Astrocyte (in vitro differentiated cells and primary cell): ENCODE results near the gene PTPN3. TPM values are rescaled to one million over a fixed set of nuclear protein-coding genes. Genes with fewer than 3 reads are reported as not detected.

Source experiments
- DNase-seq: peaks from one replicate; pipeline ENCODE4 v3.0.0-alpha.2; 2010; ENCODE audit warnings: low read depth
- FAIRE-seq: peaks from 2 replicates; lab custom pipeline; 2011; peaks lifted over from hg19 to GRCh38; lab: Jason Lieb, UNC
- H2AFZ ChIP-seq: 2 replicates; pipeline ENCODE4 v1.6.0; 2012; ENCODE audit warnings: low read depth, low read length, inconsistent platforms
- H3K27ac ChIP-seq: 2 replicates; pipeline ENCODE4 v1.5.1; 2011; ENCODE audit warnings: low read depth, low read length, inconsistent platforms
- H3K27me3 ChIP-seq: 2 replicates; pipeline ENCODE4 v1.6.0; 2011; ENCODE audit warnings: low read length, inconsistent platforms; ENCODE audit not compliant: insufficient read depth
- H3K36me3 ChIP-seq: 2 replicates; pipeline ENCODE4 v1.5.1; 2011; ENCODE audit warnings: low read length, inconsistent platforms; ENCODE audit not compliant: insufficient read depth
- H3K4me1 ChIP-seq: 2 replicates; pipeline ENCODE4 v1.5.1; 2011; ENCODE audit warnings: low read length, inconsistent platforms; ENCODE audit not compliant: insufficient read depth
- H3K4me2 ChIP-seq: 2 replicates; pipeline ENCODE4 v1.6.0; 2012; ENCODE audit warnings: low read length, inconsistent platforms
- H3K4me3 ChIP-seq: 2 replicates; pipeline ENCODE4 v1.5.1; 2011; ENCODE audit warnings: low read depth, mild to moderate bottlenecking, low read length, inconsistent platforms; ENCODE audit not compliant: insufficient read depth
- H3K79me2 ChIP-seq: 2 replicates; pipeline ENCODE4 v1.6.0; 2012; ENCODE audit warnings: mild to moderate bottlenecking, low read length, inconsistent platforms; ENCODE audit not compliant: insufficient read depth
- H3K9ac ChIP-seq: 2 replicates; pipeline ENCODE4 v1.6.0; 2012; ENCODE audit warnings: mild to moderate bottlenecking, low read length, inconsistent platforms
- H3K9me3 ChIP-seq: 2 replicates; pipeline ENCODE4 v1.5.1; 2012; ENCODE audit warnings: low read depth, mild to moderate bottlenecking, low read length, inconsistent platforms; ENCODE audit not compliant: insufficient read depth
- H4K20me1 ChIP-seq: 2 replicates; pipeline ENCODE4 v1.6.0; 2012; ENCODE audit warnings: low read length, inconsistent platforms; ENCODE audit not compliant: insufficient read depth
- H3K27ac Mint-ChIP-seq: one replicate; pipeline ENCODE4 v1.8.0; 2021; ENCODE audit warnings: mild to moderate bottlenecking, mixed read lengths; ENCODE audit not compliant: unreplicated experiment
- H3K27me3 Mint-ChIP-seq: one replicate; pipeline ENCODE4 v1.8.0; 2021; ENCODE audit warnings: low read depth, mixed read lengths; ENCODE audit not compliant: unreplicated experiment
- H3K36me3 Mint-ChIP-seq: one replicate; pipeline ENCODE4 v1.8.0; 2021; ENCODE audit warnings: low read depth, mixed read lengths; ENCODE audit not compliant: unreplicated experiment
- H3K4me1 Mint-ChIP-seq: one replicate; pipeline ENCODE4 v1.8.0; 2021; ENCODE audit warnings: low read depth, mixed read lengths; ENCODE audit not compliant: unreplicated experiment
- H3K4me3 Mint-ChIP-seq: one replicate; pipeline ENCODE4 v1.8.0; 2021; ENCODE audit warnings: mild to moderate bottlenecking, moderate library complexity, mixed read lengths; ENCODE audit not compliant: unreplicated experiment
- H3K9me3 Mint-ChIP-seq: one replicate; pipeline ENCODE4 v1.8.0; 2021; ENCODE audit warnings: mild to moderate bottlenecking, mixed read lengths; ENCODE audit not compliant: unreplicated experiment
- EZH2 ChIP-seq: IDR thresholded peaks from 2 replicates; pipeline ENCODE4 v1.6.1; 2012; ENCODE audit warnings: mild to moderate bottlenecking, low read length, inconsistent platforms; ENCODE audit not compliant: insufficient read depth
- total RNA-seq: library from RNA; stranded (reverse); gene quantifications from 2 replicates; pipeline ENCODE4 v1.2.1, GENCODE V29; 2021
- TF ChIP-seq, protein P1 (sequence below): IDR thresholded peaks from 2 replicates; pipeline ENCODE4 v1.5.1; 2011; ENCODE audit warnings: low read depth, mild to moderate bottlenecking, inconsistent platforms, low read length, moderate library complexity; ENCODE audit not compliant: insufficient read depth

The PTPN3 gene
- total RNA-seq, 1 donor from 2014 or later, result 1.1 TPM

DNA sequence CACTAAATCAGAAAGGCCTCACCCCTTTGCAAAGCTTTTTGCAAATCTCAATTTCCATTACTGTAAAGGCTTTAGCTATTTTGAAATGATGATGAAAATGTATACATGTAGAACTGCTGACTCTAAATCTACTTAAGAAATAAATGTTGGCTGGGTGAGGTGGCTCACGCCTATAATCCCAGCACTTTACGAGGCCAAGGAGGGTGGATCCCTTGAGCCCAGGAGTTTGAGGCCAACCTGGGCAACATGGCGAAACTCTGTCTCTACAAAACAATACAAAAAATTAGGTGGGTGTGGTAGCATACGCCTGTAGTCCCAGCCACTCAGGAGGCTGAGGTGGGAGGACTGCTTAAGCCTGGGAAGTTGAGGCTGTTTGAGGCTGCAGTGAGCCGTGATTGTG is 64.6 kb downstream of the PTPN3 start:
- peaks cover 4% of the 10 kb centered on the region for H3K27me3 Mint-ChIP-seq
- Histone ChIP-seq H3K79me2 (no peaks in the 10 kb centered on the region), H3K36me3 (no peaks in the 10 kb centered on the region), H3K27me3 (no peaks in the 10 kb centered on the region), H2AFZ (no peak overlapping the region), H3K9me3 (no peaks in the 10 kb centered on the region), H3K4me3 (no peak overlapping the region), H4K20me1 (no peaks in the 10 kb centered on the region), H3K4me2 (no peak overlapping the region), H3K27ac (no peak overlapping the region), H3K9ac (no peak overlapping the region), H3K4me1 (no peaks in the 10 kb centered on the region)
- H3K36me3 Mint-ChIP-seq, result no peaks in the 10 kb centered on the region
- H3K4me1 Mint-ChIP-seq, result no peaks in the 10 kb centered on the region
- no peak overlapping the region for H3K4me3 Mint-ChIP-seq
- FAIRE-seq (no peak), DNase-seq (no peak)
- no peak overlapping the region for H3K27ac Mint-ChIP-seq
- no peaks in the 10 kb centered on the region for H3K9me3 Mint-ChIP-seq
- no peak for TF ChIP-seq EZH2
- TF ChIP-seq, protein P1, sequence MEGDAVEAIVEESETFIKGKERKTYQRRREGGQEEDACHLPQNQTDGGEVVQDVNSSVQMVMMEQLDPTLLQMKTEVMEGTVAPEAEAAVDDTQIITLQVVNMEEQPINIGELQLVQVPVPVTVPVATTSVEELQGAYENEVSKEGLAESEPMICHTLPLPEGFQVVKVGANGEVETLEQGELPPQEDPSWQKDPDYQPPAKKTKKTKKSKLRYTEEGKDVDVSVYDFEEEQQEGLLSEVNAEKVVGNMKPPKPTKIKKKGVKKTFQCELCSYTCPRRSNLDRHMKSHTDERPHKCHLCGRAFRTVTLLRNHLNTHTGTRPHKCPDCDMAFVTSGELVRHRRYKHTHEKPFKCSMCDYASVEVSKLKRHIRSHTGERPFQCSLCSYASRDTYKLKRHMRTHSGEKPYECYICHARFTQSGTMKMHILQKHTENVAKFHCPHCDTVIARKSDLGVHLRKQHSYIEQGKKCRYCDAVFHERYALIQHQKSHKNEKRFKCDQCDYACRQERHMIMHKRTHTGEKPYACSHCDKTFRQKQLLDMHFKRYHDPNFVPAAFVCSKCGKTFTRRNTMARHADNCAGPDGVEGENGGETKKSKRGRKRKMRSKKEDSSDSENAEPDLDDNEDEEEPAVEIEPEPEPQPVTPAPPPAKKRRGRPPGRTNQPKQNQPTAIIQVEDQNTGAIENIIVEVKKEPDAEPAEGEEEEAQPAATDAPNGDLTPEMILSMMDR, result no peak

DNA sequence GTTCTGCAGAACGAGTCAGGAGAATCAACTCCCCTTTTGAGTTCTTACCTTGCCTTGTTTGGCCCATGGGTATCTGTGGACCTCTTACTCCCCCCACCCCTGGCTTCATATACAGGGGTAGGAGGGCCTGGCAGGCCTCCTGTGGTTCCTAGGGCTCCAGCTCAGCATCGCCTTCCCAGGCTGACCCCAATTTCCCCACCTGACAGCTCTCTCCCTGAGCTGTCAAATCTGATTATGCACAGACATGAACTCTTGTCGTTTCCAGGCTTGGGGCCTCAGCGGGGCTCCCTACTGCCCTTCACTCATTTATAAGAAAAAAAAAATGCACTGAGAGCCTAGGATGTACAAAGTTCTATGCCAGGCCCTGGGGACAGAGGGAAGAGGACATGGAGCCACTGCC is 67.9 kb downstream of the PTPN3 start:
- Histone ChIP-seq H3K4me1 (no peaks in the 10 kb centered on the region), H4K20me1 (no peaks in the 10 kb centered on the region), H3K27ac (no peak overlapping the region), H3K27me3 (no peaks in the 10 kb centered on the region), H3K9me3 (no peaks in the 10 kb centered on the region), H3K9ac (no peak overlapping the region), H3K36me3 (no peaks in the 10 kb centered on the region), H3K79me2 (no peaks in the 10 kb centered on the region), H3K4me2 (no peak overlapping the region), H2AFZ (no peak overlapping the region), H3K4me3 (no peak overlapping the region)
- TF ChIP-seq EZH2, result no peak
- TF ChIP-seq, protein P1, result no peak
- no peaks in the 10 kb centered on the region for H3K9me3 Mint-ChIP-seq
- no peaks in the 10 kb centered on the region for H3K4me1 Mint-ChIP-seq
- FAIRE-seq (no peak), DNase-seq (no peak)
- H3K27me3 Mint-ChIP-seq, result peaks cover 9% of the 10 kb centered on the region
- no peak overlapping the region for H3K4me3 Mint-ChIP-seq
- H3K36me3 Mint-ChIP-seq, result no peaks in the 10 kb centered on the region
- H3K27ac Mint-ChIP-seq, result no peak overlapping the region

DNA sequence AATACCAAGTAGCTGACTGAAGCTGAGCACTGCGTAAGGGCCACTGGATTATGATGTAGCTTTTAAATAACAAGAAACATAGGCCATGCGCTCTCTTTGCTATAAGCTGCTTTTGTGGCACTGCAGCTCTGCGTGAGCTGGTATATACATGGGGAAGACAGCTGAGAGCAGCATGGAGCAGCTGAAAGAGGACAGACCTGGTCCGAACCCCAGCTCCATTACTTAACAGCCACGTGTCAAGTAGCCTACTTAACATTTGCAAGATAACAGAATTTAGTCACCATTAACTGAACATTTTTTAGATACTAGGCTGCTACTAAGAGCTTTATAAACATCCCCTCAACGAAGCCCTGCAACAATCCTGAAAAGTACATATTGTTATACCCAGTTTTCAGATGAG is 69.3 kb downstream of the PTPN3 start:
- no peaks in the 10 kb centered on the region for H3K36me3 Mint-ChIP-seq
- no peak overlapping the region for H3K27ac Mint-ChIP-seq
- no peak overlapping the region for H3K9ac ChIP-seq
- no peak overlapping the region for H3K4me3 ChIP-seq
- H3K79me2 ChIP-seq, result no peaks in the 10 kb centered on the region
- H3K27ac ChIP-seq, result no peak overlapping the region
- H3K9me3 ChIP-seq, result no peaks in the 10 kb centered on the region
- no peak for TF ChIP-seq EZH2
- TF ChIP-seq, protein P1, result no peak
- H3K9me3 Mint-ChIP-seq, result no peaks in the 10 kb centered on the region
- no peak for FAIRE-seq
- no peaks in the 10 kb centered on the region for H3K4me1 ChIP-seq
- no peak overlapping the region for H3K4me2 ChIP-seq
- DNase-seq, result no peak
- no peaks in the 10 kb centered on the region for H3K4me1 Mint-ChIP-seq
- no peaks in the 10 kb centered on the region for H3K27me3 ChIP-seq
- H2AFZ ChIP-seq, result no peak overlapping the region
- H3K4me3 Mint-ChIP-seq, result no peak overlapping the region
- peaks cover 9% of the 10 kb centered on the region for H3K27me3 Mint-ChIP-seq
- no peaks in the 10 kb centered on the region for H3K36me3 ChIP-seq
- no peaks in the 10 kb centered on the region for H4K20me1 ChIP-seq
